OCI-LY7 (cell line): ENCODE measurements around the gene CRYZ. TPM values are rescaled to one million over a fixed set of nuclear protein-coding genes. Genes with fewer than 3 reads are reported as not detected.

ENCODE experiments used
- BruUV-seq: library from RNA; stranded (reverse); fragments of 400-500 nt; replicated peaks from 2 replicates; lab custom pipeline; 2021; lab: Mats Ljungman, UMichigan
- CTCF ChIA-PET: fragments of 300-600 bp; sonication (Branson Sonifier 250); formaldehyde crosslinking; loops from one replicate; lab custom pipeline; 2022; ENCODE audit warnings: antibody characterized with exemption; ENCODE audit not compliant: unreplicated experiment; lab: Charles Lee
- POLR2A ChIA-PET: fragments of 300-600 bp; sonication (Branson Sonifier 250); formaldehyde crosslinking; loops from one replicate; lab custom pipeline; 2022; ENCODE audit warnings: antibody characterized with exemption; lab: Charles Lee
- DNase-seq: peaks from one replicate; pipeline ENCODE4 v3.0.0-alpha.2; 2015; ENCODE audit warnings: low spot score
- H2AFZ ChIP-seq: fragments of 200-600 bp; sonication (generic), shearing (Covaris generic); 2 replicates; pipeline ENCODE4 v1.6.1; 2014; ENCODE audit warnings: mild to moderate bottlenecking, antibody characterized with exemption, low read length, moderate library complexity
- H3K27ac ChIP-seq: fragments of 200-600 bp; sonication (generic); 2 replicates; pipeline ENCODE4 v1.5.1; 2014; ENCODE audit warnings: mixed run types, low read depth, mild to moderate bottlenecking, moderate library complexity, low read length, inconsistent platforms; ENCODE audit not compliant: poor library complexity, severe bottlenecking
- H3K36me3 ChIP-seq: fragments of 200-600 bp; sonication (generic); 2 replicates; pipeline ENCODE4 v1.6.1; 2014; ENCODE audit warnings: mild to moderate bottlenecking, antibody characterized with exemption, low read length, moderate library complexity, mixed read lengths; ENCODE audit not compliant: insufficient read depth
- H3K4me1 ChIP-seq: fragments of 200-600 bp; sonication (generic); 2 replicates; pipeline ENCODE4 v1.5.1; 2014; ENCODE audit warnings: mild to moderate bottlenecking, low read length; ENCODE audit not compliant: insufficient read depth, poor library complexity, severe bottlenecking
- H3K4me2 ChIP-seq: fragments of 200-600 bp; sonication (generic); 2 replicates; pipeline ENCODE4 v1.6.1; 2014; ENCODE audit warnings: mild to moderate bottlenecking, low read length
- H3K4me3 ChIP-seq: fragments of 200-600 bp; sonication (generic); 2 replicates; pipeline ENCODE4 v1.5.1; 2014; ENCODE audit warnings: mild to moderate bottlenecking, low read depth, low read length; ENCODE audit not compliant: poor library complexity, severe bottlenecking
- H3K79me2 ChIP-seq: fragments of 200-600 bp; sonication (generic); 2 replicates; pipeline ENCODE4 v1.6.1; 2016; ENCODE audit warnings: low read depth, mild to moderate bottlenecking, low read length, moderate library complexity, mixed read lengths; ENCODE audit not compliant: insufficient read depth
- H3K9me2 ChIP-seq: fragments of 200-600 bp; sonication (generic); 2 replicates; pipeline ENCODE4 v1.6.1; 2016; ENCODE audit warnings: mild to moderate bottlenecking, low read length, mixed read lengths; ENCODE audit not compliant: insufficient read depth
- H3K9me3 ChIP-seq: fragments of 200-600 bp; sonication (generic); 2 replicates; pipeline ENCODE4 v1.6.1; 2014; ENCODE audit warnings: mild to moderate bottlenecking, mixed run types, low read length, mixed read lengths
- H4K20me1 ChIP-seq: fragments of 200-600 bp; sonication (generic); 2 replicates; pipeline ENCODE4 v1.6.1; 2014; ENCODE audit warnings: mild to moderate bottlenecking, antibody characterized with exemption, low read length, moderate library complexity, mixed read lengths; ENCODE audit not compliant: insufficient read depth
- EZH2phosphoT487 ChIP-seq: fragments of 200-600 bp; sonication (generic); IDR thresholded peaks from 2 replicates; pipeline ENCODE4 v1.6.1; 2018; ENCODE audit warnings: low read depth, borderline replicate concordance, mild to moderate bottlenecking, mixed run types, antibody characterized with exemption, low read length, moderate library complexity, mixed read lengths
- intact Hi-C: fragments of 100-400 bp; cut with micrococcal nuclease; formaldehyde crosslinking; loops from one replicate; pipeline ENCODE4 v1.10.0; 2022; ENCODE audit not compliant: unreplicated experiment
- total RNA-seq, 2 experiments: library from RNA; depleted of rRNA in 1 of 2; stranded (reverse); fragments of >200 nt in 1 of 2; shearing (Covaris generic) in 1 of 2; gene quantifications; 2 replicates each; pipeline ENCODE4 v1.2.3, GENCODE V29; 2014 to 2022
- TF ChIP-seq, protein P1 (sequence below): fragments of 200-600 bp; sonication (generic); conservative IDR thresholded peaks from 2 replicates; pipeline ENCODE4 v1.5.1; 2014; ENCODE audit warnings: mild to moderate bottlenecking, antibody characterized with exemption, low read length, moderate library complexity, mixed read lengths

CRYZ gene
- total RNA-seq, 2 experiments from 2014 or later, result 27.8 to 39.0 TPM

DNA sequence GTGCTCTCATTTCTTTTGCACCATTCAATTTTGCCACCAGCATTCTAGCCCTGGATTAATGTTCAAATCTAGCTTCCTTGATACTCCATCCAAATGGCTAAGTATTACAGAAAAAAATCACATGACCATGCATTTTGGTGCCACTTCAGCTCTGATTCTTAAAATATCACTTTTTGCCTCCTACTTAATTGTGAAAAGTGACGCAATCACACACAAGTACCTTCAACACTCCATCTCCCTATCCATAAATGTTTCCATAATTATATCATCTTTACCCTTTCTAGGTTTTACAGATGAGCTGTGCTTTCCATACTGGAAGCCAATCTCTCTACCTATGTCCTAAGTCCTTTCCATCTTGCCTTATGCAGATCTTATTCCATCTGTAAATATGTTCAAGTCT lies 16.0 kb downstream of the CRYZ start:
- H3K4me2 ChIP-seq, result no peak overlapping the region
- H3K27ac ChIP-seq, result no peak overlapping the region
- no peaks in the 10 kb centered on the region for H3K79me2 ChIP-seq
- H2AFZ ChIP-seq, result no peak overlapping the region
- no peaks in the 10 kb centered on the region for H3K9me2 ChIP-seq
- no peaks in the 10 kb centered on the region for H3K9me3 ChIP-seq
- H3K36me3 ChIP-seq, result peaks cover 78% of the 10 kb centered on the region
- no peaks in the 10 kb centered on the region for H4K20me1 ChIP-seq
- ChIA-PET POLR2A (interaction anchor here (1.1 to 2.5 kb wide), 2 partner anchors 9 to 12 kb away, joined by 4 to 11 read pairs; no protein-coding TSS in a partner anchor), CTCF (interaction anchor here (0.7 kb wide), 1 partner anchor 420 kb away, joined by 3 read pairs; no protein-coding TSS in a partner anchor)
- no TSS peak for BruUV-seq
- intact Hi-C loops, result no loop called here
- no peaks in the 10 kb centered on the region for H3K4me1 ChIP-seq
- TF ChIP-seq EZH2phosphoT487, result no peak
- TF ChIP-seq, protein P1, sequence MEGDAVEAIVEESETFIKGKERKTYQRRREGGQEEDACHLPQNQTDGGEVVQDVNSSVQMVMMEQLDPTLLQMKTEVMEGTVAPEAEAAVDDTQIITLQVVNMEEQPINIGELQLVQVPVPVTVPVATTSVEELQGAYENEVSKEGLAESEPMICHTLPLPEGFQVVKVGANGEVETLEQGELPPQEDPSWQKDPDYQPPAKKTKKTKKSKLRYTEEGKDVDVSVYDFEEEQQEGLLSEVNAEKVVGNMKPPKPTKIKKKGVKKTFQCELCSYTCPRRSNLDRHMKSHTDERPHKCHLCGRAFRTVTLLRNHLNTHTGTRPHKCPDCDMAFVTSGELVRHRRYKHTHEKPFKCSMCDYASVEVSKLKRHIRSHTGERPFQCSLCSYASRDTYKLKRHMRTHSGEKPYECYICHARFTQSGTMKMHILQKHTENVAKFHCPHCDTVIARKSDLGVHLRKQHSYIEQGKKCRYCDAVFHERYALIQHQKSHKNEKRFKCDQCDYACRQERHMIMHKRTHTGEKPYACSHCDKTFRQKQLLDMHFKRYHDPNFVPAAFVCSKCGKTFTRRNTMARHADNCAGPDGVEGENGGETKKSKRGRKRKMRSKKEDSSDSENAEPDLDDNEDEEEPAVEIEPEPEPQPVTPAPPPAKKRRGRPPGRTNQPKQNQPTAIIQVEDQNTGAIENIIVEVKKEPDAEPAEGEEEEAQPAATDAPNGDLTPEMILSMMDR, result no peak
- no peak overlapping the region for H3K4me3 ChIP-seq
- no peak for DNase-seq

DNA sequence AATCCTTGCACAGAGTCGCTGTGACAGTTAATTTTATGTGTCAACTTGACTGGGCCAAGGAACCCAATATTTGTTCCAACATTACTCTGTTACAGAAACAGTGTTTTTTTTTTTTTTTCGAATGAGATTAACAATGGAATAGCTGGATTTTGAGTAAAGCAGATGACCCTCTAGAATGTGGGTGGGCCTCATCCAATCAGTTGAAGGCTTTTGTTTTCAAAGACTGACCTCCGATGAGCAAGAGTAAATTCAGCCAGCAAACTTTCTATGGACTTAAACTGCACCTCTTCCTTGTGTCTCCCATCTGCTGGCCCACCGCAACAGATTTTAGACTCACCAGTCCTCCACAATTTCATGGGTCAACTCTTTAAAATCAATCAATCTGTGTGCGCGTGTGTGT lies 17.0 kb downstream of the CRYZ start:
- ChIA-PET CTCF (interaction anchor here (0.6 kb wide), 1 partner anchor 10 kb away, joined by 3 read pairs; no protein-coding TSS in a partner anchor), POLR2A (interaction anchor here (0.6 to 1.1 kb wide), 2 partner anchors 10 to 394 kb away, joined by 4 to 5 read pairs; no protein-coding TSS in a partner anchor)
- Histone ChIP-seq H3K4me1 (no peaks in the 10 kb centered on the region), H3K36me3 (peaks cover 77% of the 10 kb centered on the region), H3K9me2 (no peaks in the 10 kb centered on the region), H4K20me1 (no peaks in the 10 kb centered on the region), H3K4me2 (no peak overlapping the region), H3K9me3 (no peaks in the 10 kb centered on the region), H3K79me2 (no peaks in the 10 kb centered on the region), H2AFZ (no peak overlapping the region), H3K4me3 (no peak overlapping the region), H3K27ac (no peak overlapping the region)
- no peak for DNase-seq
- BruUV-seq, result no TSS peak
- no peak for TF ChIP-seq EZH2phosphoT487
- TF ChIP-seq, protein P1, result no peak
- intact Hi-C loops, result no loop called here

DNA sequence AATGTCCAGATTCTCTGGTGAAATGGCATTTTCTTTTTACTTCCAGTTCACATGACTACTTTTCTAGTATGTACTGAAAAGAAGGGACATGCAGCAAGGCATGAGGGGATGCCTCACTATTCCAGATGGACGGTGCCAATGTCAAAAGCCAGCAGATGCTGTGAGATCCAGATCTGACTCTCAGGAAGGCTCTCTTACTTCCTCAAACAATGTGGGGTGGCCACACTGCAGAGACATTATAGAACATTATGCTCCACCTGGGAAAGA lies 17.7 kb downstream of the CRYZ start:
- Histone ChIP-seq H3K27ac (no peak overlapping the region), H4K20me1 (no peaks in the 10 kb centered on the region), H3K9me2 (no peaks in the 10 kb centered on the region), H3K36me3 (peaks cover 74% of the 10 kb centered on the region), H2AFZ (no peak overlapping the region), H3K4me2 (no peak overlapping the region), H3K9me3 (no peaks in the 10 kb centered on the region), H3K79me2 (no peaks in the 10 kb centered on the region), H3K4me1 (no peaks in the 10 kb centered on the region), H3K4me3 (no peak overlapping the region)
- no peak for TF ChIP-seq EZH2phosphoT487
- TF ChIP-seq, protein P1, result no peak
- DNase-seq, result no peak
- no TSS peak for BruUV-seq
- intact Hi-C loops, result no loop called here
- POLR2A ChIA-PET, result interaction anchor here (0.6 to 1.5 kb wide), 3 partner anchors 10 to 393 kb away, joined by 5 read pairs; partner anchors contain the start of genes CRYZ and TYW3
- CTCF ChIA-PET, result no interaction called here
